Measurements from ENCODE around the gene LRPAP1. TPM values are rescaled to one million over a fixed set of nuclear protein-coding genes. Genes with fewer than 3 reads are reported as not detected.
"Not testable (repeated sequence)": the region's sequence is repeated elsewhere in the genome, so short reads cannot be mapped to it uniquely, and the experiment has no call there.

The LRPAP1 gene
- total RNA-seq, 1 donor: 82.9 TPM

DNA sequence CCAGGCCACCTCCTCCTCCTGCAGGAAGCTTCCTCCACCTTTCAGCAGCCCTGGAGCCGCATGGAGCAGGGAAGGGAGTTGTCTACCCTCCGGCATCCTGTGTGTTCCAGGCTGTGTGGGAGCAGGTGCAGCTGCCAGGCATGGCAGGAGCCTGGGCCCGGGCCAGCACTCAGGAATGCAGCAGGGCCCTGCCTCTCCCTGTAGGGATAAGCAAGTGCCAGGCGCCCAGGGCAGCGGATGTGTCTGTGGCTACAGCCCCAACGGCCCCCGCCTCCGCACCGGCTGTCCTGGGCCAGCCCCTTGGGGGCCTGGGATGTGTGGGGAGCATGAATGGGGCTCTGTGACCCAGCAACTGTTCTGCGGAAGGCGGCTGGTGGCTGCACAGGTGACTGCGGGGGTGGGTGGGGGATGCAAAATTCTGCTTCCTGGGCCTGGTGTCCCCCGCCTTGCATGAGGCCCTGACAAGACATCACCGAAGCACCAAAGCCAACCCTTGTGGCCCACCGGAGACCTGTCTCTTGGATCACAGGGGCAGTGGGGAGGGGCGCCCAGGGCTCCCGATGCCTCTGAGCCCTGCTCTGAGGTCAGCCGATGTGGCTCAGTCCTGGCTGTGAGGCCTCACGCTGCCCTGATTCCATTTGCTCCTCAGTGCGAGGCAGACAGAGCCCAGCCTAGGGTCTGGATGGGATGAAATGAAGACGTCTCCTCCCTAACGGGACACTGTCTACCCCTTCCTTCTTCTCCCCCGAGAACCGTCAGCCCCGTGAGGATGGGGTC is 70.5 kb downstream of the LRPAP1 start:
- Histone ChIP-seq H3K36me3 (ENCODE audit: insufficient read depth, low read length) (no peaks in the 10 kb centered on the region), H2AFZ (ENCODE audit: low read length) (no peak overlapping the region), H3K79me2 (ENCODE audit: insufficient read depth, low read length) (no peaks in the 10 kb centered on the region), H3K4me1 (ENCODE audit: insufficient read depth, low read length) (no peaks in the 10 kb centered on the region), H3K9me3 (ENCODE audit: low read depth, low read length) (no peaks in the 10 kb centered on the region), H3K4me3 (ENCODE audit: insufficient read depth, low read length) (no peak overlapping the region), H3K27ac (ENCODE audit: low read depth, low read length) (no peak overlapping the region), H4K20me1 (ENCODE audit: insufficient read depth, low read length) (no peaks in the 10 kb centered on the region), H3K27me3 (ENCODE audit: insufficient read depth, low read length) (peaks cover 42% of the 10 kb centered on the region), H3K4me2 (ENCODE audit: insufficient read depth, low read length) (no peak overlapping the region)
- TF ChIP-seq, protein P1, sequence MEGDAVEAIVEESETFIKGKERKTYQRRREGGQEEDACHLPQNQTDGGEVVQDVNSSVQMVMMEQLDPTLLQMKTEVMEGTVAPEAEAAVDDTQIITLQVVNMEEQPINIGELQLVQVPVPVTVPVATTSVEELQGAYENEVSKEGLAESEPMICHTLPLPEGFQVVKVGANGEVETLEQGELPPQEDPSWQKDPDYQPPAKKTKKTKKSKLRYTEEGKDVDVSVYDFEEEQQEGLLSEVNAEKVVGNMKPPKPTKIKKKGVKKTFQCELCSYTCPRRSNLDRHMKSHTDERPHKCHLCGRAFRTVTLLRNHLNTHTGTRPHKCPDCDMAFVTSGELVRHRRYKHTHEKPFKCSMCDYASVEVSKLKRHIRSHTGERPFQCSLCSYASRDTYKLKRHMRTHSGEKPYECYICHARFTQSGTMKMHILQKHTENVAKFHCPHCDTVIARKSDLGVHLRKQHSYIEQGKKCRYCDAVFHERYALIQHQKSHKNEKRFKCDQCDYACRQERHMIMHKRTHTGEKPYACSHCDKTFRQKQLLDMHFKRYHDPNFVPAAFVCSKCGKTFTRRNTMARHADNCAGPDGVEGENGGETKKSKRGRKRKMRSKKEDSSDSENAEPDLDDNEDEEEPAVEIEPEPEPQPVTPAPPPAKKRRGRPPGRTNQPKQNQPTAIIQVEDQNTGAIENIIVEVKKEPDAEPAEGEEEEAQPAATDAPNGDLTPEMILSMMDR (IDR thresholded peaks at IDR 0.05; ENCODE audit: extremely low read depth, low read depth, low read length): no peak
- DNase-seq (ENCODE audit: insufficient read length, low spot score, missing footprints): no peak

DNA sequence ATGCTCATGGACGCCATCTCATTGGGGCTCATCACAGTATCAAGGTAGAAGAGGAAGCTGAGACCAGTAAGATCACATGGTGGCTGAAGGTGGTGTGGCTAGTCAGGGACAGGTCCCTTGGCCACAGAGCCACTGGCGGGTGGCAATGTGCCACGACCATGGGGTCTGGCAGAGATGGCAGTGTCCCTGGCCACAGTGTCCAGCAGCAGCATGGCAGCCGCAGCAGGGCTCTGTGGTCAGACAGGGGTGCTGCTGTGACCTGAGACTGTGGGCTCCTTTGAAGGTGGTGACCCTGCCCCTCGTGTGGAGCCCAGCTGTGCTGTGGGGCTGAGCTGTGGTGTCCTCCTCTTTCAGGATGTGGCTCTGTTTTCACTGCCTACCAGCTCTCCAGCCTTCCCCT is 71.3 kb downstream of the LRPAP1 start:
- Histone ChIP-seq H2AFZ (ENCODE audit: low read length) (no peak overlapping the region), H3K27me3 (ENCODE audit: insufficient read depth, low read length) (peaks cover 42% of the 10 kb centered on the region), H4K20me1 (ENCODE audit: insufficient read depth, low read length) (no peaks in the 10 kb centered on the region), H3K79me2 (ENCODE audit: insufficient read depth, low read length) (no peaks in the 10 kb centered on the region), H3K4me3 (ENCODE audit: insufficient read depth, low read length) (no peak overlapping the region), H3K4me2 (ENCODE audit: insufficient read depth, low read length) (no peak overlapping the region), H3K36me3 (ENCODE audit: insufficient read depth, low read length) (no peaks in the 10 kb centered on the region), H3K9me3 (ENCODE audit: low read depth, low read length) (no peaks in the 10 kb centered on the region), H3K27ac (ENCODE audit: low read depth, low read length) (no peak overlapping the region), H3K4me1 (ENCODE audit: insufficient read depth, low read length) (no peaks in the 10 kb centered on the region)
- no peak for DNase-seq (ENCODE audit: insufficient read length, low spot score, missing footprints)
- TF ChIP-seq, protein P1 (IDR thresholded peaks at IDR 0.05; ENCODE audit: extremely low read depth, low read depth, low read length): no peak

DNA sequence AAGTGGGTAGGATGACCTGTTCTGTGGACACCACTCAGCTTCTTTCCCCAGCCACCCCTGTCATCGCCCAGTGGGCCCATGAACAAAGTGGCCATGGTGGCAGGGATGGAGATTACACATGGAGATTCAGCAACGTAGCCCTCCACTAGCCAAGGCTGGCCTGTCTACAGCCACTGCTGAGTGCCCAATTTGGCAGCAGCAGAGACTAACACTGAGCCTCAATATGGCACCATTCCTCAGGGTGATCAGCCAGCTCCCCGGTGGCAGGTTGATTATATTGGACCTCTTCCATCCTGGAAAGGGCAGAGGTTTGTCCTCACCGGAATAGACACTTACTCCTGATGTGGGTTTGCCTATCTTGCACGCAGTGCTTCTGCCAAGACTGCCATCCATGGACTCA is 73.1 kb downstream of the LRPAP1 start:
- not testable (repeated sequence) for H3K79me2 ChIP-seq (ENCODE audit: insufficient read depth, low read length)

DNA sequence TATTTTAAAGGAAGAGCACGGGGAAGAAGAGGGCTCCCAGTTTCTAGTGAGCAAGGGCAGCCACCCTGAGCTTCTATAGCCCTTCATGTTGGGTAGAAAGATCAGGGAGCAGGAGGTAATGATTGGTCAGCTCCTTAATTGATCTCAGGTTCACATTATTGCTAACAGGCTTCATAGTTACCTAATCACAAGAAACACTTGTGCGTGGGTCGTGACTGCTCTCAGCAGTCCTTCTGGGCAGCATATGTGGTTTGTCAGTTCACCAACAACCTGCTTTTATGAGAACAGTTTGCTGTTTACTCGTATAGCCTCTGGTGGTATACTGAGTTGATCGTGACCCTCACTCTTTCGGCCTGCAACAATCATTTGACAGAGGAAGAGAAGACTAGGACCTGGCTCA is 73.9 kb downstream of the LRPAP1 start:
- H3K79me2 ChIP-seq (ENCODE audit: insufficient read depth, low read length): no peaks in the 10 kb centered on the region
- H3K4me3 ChIP-seq (ENCODE audit: insufficient read depth, low read length): no peak overlapping the region
- H3K4me2 ChIP-seq (ENCODE audit: insufficient read depth, low read length): no peak overlapping the region
- H4K20me1 ChIP-seq (ENCODE audit: insufficient read depth, low read length): no peaks in the 10 kb centered on the region
- H3K27ac ChIP-seq (ENCODE audit: low read depth, low read length): no peak overlapping the region
- peaks cover 31% of the 10 kb centered on the region for H3K27me3 ChIP-seq (ENCODE audit: insufficient read depth, low read length)
- DNase-seq (ENCODE audit: insufficient read length, low spot score, missing footprints): no peak
- H2AFZ ChIP-seq (ENCODE audit: low read length): no peak overlapping the region
- TF ChIP-seq, protein P1 (IDR thresholded peaks at IDR 0.05; ENCODE audit: extremely low read depth, low read depth, low read length): no peak
- H3K36me3 ChIP-seq (ENCODE audit: insufficient read depth, low read length): no peaks in the 10 kb centered on the region
- no peaks in the 10 kb centered on the region for H3K4me1 ChIP-seq (ENCODE audit: insufficient read depth, low read length)
- H3K9me3 ChIP-seq (ENCODE audit: low read depth, low read length): peaks cover 2% of the 10 kb centered on the region

More for the DNA sequence above, 73.1 kb downstream of the LRPAP1 start:
- H3K36me3 ChIP-seq (ENCODE audit: insufficient read depth, low read length); DNase-seq (ENCODE audit: insufficient read length, low spot score, missing footprints); H3K27ac ChIP-seq (ENCODE audit: low read depth, low read length); H2AFZ ChIP-seq (ENCODE audit: low read length); H3K4me3 ChIP-seq (ENCODE audit: insufficient read depth, low read length); H3K9me3 ChIP-seq (ENCODE audit: low read depth, low read length); H4K20me1 ChIP-seq (ENCODE audit: insufficient read depth, low read length); H3K4me1 ChIP-seq (ENCODE audit: insufficient read depth, low read length); H3K4me2 ChIP-seq (ENCODE audit: insufficient read depth, low read length): not testable (repeated sequence)
- peaks cover 38% of the 10 kb centered on the region for H3K27me3 ChIP-seq (ENCODE audit: insufficient read depth, low read length)

DNA sequence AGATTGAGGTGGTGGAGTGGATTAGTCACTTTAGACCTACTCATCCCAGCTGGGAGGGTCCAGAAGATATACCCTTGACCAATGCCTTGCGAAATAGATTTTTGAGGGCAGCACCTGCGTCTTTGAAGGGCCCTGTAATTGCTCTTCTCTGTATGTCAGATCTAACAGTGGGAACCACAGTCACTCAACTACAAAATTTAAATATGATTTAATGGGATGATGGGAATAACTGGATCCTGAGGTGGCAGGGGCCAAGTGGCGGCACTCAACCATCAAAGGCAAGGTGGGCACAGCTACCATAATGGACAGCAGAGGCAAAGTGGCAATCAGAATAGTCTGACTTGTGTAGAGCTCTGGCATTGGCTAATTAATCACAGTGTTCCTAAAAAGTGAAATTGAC is 76.6 kb downstream of the LRPAP1 start:
- not testable (repeated sequence) for H3K79me2 ChIP-seq (ENCODE audit: insufficient read depth, low read length); H3K4me2 ChIP-seq (ENCODE audit: insufficient read depth, low read length); DNase-seq (ENCODE audit: insufficient read length, low spot score, missing footprints); H3K4me1 ChIP-seq (ENCODE audit: insufficient read depth, low read length); H3K27ac ChIP-seq (ENCODE audit: low read depth, low read length); H3K9me3 ChIP-seq (ENCODE audit: low read depth, low read length); H2AFZ ChIP-seq (ENCODE audit: low read length); H3K36me3 ChIP-seq (ENCODE audit: insufficient read depth, low read length); H3K4me3 ChIP-seq (ENCODE audit: insufficient read depth, low read length); H3K27me3 ChIP-seq (ENCODE audit: insufficient read depth, low read length); H4K20me1 ChIP-seq (ENCODE audit: insufficient read depth, low read length)
